NCI-H2107 treated with DMSO at 0.1 percent for 48 hours (cell line): ENCODE measurements around the gene PAX7.

Experiments
- DNase-seq: peaks from one replicate; lab custom pipeline; 2025; ENCODE audit not compliant: unreplicated experiment; lab: John Stamatoyannopoulos, UW

The PAX7 gene

DNA sequence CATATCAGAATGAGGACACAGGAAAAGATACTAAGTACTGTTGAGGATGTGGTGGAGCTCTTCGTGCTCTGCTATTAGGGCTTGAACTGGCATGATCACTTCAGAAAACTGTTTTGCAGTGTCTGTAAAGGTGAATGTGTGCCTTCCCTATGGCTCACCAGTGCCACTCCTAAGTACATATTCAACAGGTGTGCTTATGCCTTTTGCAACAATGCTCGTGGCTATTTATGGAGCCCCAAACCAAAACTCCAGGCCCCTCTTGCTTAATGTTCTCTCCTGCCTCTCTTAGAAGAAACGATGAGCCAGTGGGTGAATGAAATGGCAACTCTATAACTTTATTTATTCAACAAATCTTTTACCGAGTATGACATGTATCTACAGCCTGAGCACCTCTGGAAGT lies 158.6 kb downstream of the PAX7 start:
- DNase-seq, result no peak

- no peak for DNase-seq
These were observed 162.1 kb downstream of the PAX7 start for GRCh38 chr1:18792747-18793146.

- DNase-seq, result no peak
These were observed 162.5 kb downstream of the PAX7 start for GRCh38 chr1:18793164-18793563.

DNA sequence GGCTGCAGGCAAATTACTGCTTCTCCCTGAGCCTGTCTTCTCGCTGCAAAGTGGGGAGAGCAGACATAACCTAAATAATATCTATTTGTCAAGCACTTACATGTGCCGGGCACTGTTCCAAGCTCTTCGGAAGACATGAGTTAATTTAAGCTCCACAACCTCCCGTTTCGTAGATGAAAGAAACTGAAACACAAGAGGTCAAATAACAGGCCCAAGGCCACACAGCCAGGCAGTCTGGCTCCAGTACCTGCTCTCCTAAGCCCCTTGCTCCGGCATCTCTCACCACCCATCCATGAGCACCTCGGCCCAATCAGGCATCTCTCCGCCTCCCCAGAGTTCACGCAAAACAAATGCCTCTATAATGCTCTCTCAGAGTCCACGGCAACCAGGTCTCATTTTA lies 163.4 kb downstream of the PAX7 start:
- no peak for DNase-seq

DNA sequence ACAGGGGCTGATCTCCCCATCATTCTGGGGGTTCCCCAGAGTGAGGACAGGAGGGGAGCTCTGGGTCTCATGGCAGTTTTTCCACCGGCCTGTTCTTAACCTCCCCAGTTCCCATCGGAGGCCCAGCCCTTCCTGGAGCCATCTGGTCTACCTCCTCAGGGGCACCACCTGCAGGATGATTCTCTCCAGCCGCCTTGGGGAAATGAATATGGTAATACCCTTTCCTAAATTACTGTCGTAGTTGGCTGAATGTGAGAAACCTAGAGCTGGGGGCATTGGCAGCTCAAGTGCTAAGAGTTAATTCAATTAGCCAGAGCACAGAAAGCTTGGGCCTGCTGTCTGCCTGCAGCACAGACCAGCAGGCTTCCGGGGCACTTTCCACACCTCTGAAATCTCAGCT lies 163.9 kb downstream of the PAX7 start:
- DNase-seq, result no peak

DNA sequence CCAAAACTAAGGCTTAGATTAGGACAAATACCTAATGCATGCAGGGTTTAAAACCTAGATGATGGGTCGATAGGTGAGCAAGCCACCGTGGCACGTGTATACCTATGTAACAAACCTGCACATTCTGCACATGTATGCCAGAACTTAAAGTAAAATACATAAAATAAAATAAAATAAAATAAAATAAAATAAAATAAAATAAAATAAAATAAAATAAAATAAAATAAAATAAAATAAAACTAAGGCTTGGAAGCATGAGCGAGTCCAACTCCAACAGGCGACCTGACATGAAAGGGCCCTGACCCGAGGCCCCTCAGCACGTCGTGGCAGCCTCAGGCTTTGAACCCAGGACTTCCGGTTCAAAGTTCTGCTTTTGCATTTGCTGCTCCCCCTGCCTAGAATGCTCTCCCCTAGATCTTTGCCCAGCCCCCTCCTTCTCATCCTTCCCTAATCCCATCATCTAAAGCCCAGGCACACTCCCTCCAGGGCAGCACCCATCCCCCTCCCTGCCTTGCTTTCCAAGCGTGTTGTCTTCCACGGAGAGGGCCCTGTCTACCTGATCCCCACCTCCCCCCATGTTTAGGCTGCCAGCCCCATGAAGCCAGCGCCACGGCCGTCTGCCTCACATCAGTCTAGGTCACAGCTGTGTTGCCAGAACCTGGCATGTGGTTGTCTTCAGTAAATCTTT lies 164.5 kb downstream of the PAX7 start:
- no peak for DNase-seq

DNA sequence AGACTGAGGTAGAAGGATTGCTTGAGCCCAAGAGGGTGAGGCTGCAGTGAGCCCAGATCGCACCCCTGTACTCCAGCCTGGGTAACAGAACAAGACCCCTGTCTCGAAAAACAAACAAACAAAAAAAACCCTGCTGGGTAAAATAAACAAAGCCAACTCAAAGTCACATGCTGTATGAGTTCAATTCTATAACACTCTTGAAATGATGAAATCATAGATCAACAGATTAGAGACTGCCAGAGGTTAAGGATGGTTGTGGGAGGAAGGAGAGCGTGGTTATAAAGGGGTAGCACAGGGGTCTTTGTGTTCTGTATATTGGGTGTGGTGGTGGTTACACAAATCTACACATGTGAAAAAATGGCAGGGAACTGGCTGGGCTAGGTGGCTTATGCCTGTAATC lies 166.3 kb downstream of the PAX7 start:
- DNase-seq, result no peak
